ENCODE measurements around the gene SMIM12. TPM values are rescaled to one million over a fixed set of nuclear protein-coding genes. Genes with fewer than 3 reads are reported as not detected.
A peak's percentile ranks its signal among the peaks of the same experiment; 100 is the strongest.

The SMIM12 gene
- total and polyA plus RNA-seq, 4 donors = 15.4 to 37.9 (median 30.3) TPM

DNA sequence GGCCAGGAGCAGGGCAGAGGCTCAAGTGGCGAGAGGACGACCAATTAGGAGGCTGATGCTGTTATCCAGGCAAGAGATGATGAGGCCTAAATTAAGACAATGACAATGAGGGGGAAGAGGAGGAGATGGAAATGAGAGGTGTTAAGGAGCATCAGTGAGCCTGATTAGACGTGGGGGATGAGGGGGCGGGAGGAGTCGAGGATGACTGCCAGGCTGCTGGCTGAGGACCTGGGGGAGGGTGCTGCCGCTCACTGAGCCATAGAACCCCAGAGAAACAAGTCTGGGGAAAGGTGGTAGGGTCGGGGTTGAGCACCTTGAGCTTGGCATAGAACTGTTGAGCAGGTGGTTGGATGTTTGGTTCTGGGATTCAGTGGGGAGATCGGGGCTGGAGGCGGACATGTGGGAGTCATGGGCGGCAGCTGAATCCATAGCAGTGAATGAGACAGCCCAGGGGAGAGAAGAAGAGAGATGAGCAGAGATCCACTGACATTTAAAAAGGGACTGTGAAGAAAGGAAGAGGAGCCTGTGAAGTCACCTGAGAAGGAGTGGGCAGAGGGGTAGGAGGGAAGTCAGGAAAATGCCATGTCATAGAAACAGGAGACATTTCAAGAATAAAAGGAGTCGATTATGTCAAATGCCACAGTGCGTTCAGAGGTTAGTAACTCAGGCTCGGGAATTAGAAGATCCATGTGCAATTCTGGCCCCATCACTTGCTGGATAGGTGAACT is 41.4 kb upstream of the SMIM12 start:
- DNase-seq (ENCODE audit: low read depth in 4 of 6, low spot score in 6 of 6) = no peak
- H3K27me3 ChIP-seq (ENCODE audit: control insufficient read depth, insufficient read depth, low read length) = no peaks in the 10 kb centered on the region
- peaks cover 32% of the 10 kb centered on the region for H3K36me3 ChIP-seq (ENCODE audit: control insufficient read depth, insufficient read depth, low read length)
- H3K27ac ChIP-seq (ENCODE audit: low read depth, low read length) = no peak overlapping the region
- H3K4me1 ChIP-seq (ENCODE audit: control insufficient read depth, insufficient read depth, low read length) = no peaks in the 10 kb centered on the region
- H3K9me3 ChIP-seq (ENCODE audit: control insufficient read depth, insufficient read depth, low read length) = no peaks in the 10 kb centered on the region
- 72% methylated on average over 13 of the region's 13 CpGs for WGBS (ENCODE audit: insufficient coverage)
- H3K4me3 ChIP-seq (ENCODE audit: low read depth, low read length) = no peak overlapping the region

- Histone ChIP-seq H3K4me3 (ENCODE audit: low read depth, low read length) (no peak overlapping the region), H3K27ac (ENCODE audit: low read depth, low read length) (no peak overlapping the region), H3K27me3 (ENCODE audit: control insufficient read depth, insufficient read depth, low read length) (no peaks in the 10 kb centered on the region), H3K36me3 (ENCODE audit: control insufficient read depth, insufficient read depth, low read length) (peaks cover 28% of the 10 kb centered on the region), H3K9me3 (ENCODE audit: control insufficient read depth, insufficient read depth, low read length) (no peaks in the 10 kb centered on the region), H3K4me1 (ENCODE audit: control insufficient read depth, insufficient read depth, low read length) (no peaks in the 10 kb centered on the region)
- no peak for DNase-seq (ENCODE audit: low read depth in 4 of 6, low spot score in 6 of 6)
- 93% methylated on average over 15 of the region's 16 CpGs for WGBS (ENCODE audit: insufficient coverage)
These were observed 40.4 kb upstream of the SMIM12 start for GRCh38 chr1:34899906-34900305.

DNA sequence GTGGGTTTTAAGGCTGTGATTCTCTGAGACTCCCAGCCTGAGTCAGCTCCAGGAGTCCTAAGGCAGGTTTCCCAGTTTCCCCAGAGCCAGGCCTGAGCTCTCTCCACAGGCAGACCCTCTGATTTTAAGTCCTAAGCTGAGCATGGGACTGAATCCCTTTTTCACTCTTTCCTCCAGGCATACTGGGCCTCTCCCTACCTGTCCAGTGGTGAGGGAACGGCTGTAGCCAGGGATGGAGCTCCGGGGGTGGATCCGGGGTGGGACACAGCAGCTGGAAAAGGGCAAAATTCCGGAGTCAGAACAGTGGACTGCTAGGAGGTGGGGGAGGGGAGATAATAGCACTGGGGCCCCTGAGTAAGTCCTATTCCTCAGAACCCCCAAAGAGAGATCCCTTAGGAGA is 39.9 kb upstream of the SMIM12 start:
- H3K27ac ChIP-seq (ENCODE audit: low read depth, low read length) = no peak overlapping the region
- H3K4me3 ChIP-seq (ENCODE audit: low read depth, low read length) = no peak overlapping the region
- no peaks in the 10 kb centered on the region for H3K9me3 ChIP-seq (ENCODE audit: control insufficient read depth, insufficient read depth, low read length)
- no peaks in the 10 kb centered on the region for H3K4me1 ChIP-seq (ENCODE audit: control insufficient read depth, insufficient read depth, low read length)
- H3K36me3 ChIP-seq (ENCODE audit: control insufficient read depth, insufficient read depth, low read length) = peaks cover 24% of the 10 kb centered on the region
- no peak for DNase-seq (ENCODE audit: low read depth in 4 of 6, low spot score in 6 of 6)
- H3K27me3 ChIP-seq (ENCODE audit: control insufficient read depth, insufficient read depth, low read length) = no peaks in the 10 kb centered on the region
- WGBS (ENCODE audit: insufficient coverage) = no CpG with 5 or more reads among the region's 4 CpGs

GRCh38 chr1:34898330-34898761 is 38.8 kb upstream of the SMIM12 start:
- Histone ChIP-seq H3K9me3 (ENCODE audit: control insufficient read depth, insufficient read depth, low read length) (no peaks in the 10 kb centered on the region), H3K27ac (ENCODE audit: low read depth, low read length) (no peak overlapping the region), H3K36me3 (ENCODE audit: control insufficient read depth, insufficient read depth, low read length) (peaks cover 18% of the 10 kb centered on the region), H3K27me3 (ENCODE audit: control insufficient read depth, insufficient read depth, low read length) (no peaks in the 10 kb centered on the region), H3K4me3 (ENCODE audit: low read depth, low read length) (no peak overlapping the region), H3K4me1 (ENCODE audit: control insufficient read depth, insufficient read depth, low read length) (no peaks in the 10 kb centered on the region)
- WGBS (ENCODE audit: insufficient coverage) = 80% methylated on average over 1 of the region's 2 CpGs
- DNase-seq (ENCODE audit: low read depth in 4 of 6, low spot score in 6 of 6) = peak in 1 of 6 donors; percentile 20

GRCh38 chr1:34896612-34897011 is 37.1 kb upstream of the SMIM12 start:
- Histone ChIP-seq H3K36me3 (ENCODE audit: control insufficient read depth, insufficient read depth, low read length) (peaks cover 18% of the 10 kb centered on the region), H3K4me3 (ENCODE audit: low read depth, low read length) (no peak overlapping the region), H3K27me3 (ENCODE audit: control insufficient read depth, insufficient read depth, low read length) (no peaks in the 10 kb centered on the region), H3K9me3 (ENCODE audit: control insufficient read depth, insufficient read depth, low read length) (peaks cover 4% of the 10 kb centered on the region), H3K27ac (ENCODE audit: low read depth, low read length) (no peak overlapping the region), H3K4me1 (ENCODE audit: control insufficient read depth, insufficient read depth, low read length) (no peaks in the 10 kb centered on the region)
- WGBS (ENCODE audit: insufficient coverage) = no CpG with 5 or more reads among the region's 1 CpG
- no peak for DNase-seq (ENCODE audit: low read depth in 4 of 6, low spot score in 6 of 6)

DNA sequence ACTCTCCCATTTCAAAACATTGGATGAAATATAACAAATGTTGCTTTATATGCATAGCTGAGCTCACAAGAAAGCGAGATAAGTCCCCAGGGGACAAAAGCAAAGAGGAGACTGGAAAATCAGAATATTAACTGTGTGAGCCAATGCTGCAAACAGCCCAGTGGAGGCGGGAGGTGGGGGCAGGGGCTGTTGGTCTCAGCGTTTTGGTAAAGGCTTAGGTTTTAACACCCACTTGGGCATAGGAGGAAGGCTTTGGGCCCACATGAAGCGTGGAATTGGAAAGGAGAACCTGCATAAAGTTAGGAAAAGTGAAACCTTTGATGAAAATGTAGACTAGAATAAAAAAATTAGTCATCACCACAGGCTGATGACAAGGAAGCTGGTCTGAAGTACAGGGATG is 30.2 kb upstream of the SMIM12 start:
- peaks cover 4% of the 10 kb centered on the region for H3K9me3 ChIP-seq (ENCODE audit: control insufficient read depth, insufficient read depth, low read length)
- peaks cover 13% of the 10 kb centered on the region for H3K36me3 ChIP-seq (ENCODE audit: control insufficient read depth, insufficient read depth, low read length)
- H3K27me3 ChIP-seq (ENCODE audit: control insufficient read depth, insufficient read depth, low read length) = peaks cover 13% of the 10 kb centered on the region
- H3K4me3 ChIP-seq (ENCODE audit: low read depth, low read length) = no peak overlapping the region
- 63% methylated on average over 4 of the region's 4 CpGs for WGBS (ENCODE audit: insufficient coverage)
- H3K27ac ChIP-seq (ENCODE audit: low read depth, low read length) = no peak overlapping the region
- H3K4me1 ChIP-seq (ENCODE audit: control insufficient read depth, insufficient read depth, low read length) = peaks cover 15% of the 10 kb centered on the region
- no peak for DNase-seq (ENCODE audit: low read depth in 4 of 6, low spot score in 6 of 6)

DNA sequence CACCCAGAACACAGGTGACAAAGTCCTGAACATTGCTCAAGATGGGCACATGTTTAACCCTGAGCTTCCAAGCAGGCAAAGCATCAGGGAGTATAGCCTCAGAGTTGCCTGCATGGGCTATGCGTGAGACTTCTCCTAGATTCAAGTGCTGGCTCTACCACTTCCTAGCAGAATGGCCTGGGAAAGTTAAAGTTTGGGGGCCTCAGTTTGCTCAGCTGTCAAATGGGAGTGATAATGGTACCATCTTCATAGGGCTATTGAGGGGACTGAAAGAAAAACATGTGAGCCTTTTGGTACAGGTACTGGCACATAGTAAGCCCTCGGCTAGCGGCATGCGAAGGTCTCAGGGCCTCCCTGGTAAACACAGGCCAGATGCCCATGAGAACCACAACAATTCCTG is 28.0 kb upstream of the SMIM12 start:
- H3K4me3 ChIP-seq (ENCODE audit: low read depth, low read length) = no peak overlapping the region
- DNase-seq (ENCODE audit: low read depth in 4 of 6, low spot score in 6 of 6) = no peak
- H3K27me3 ChIP-seq (ENCODE audit: control insufficient read depth, insufficient read depth, low read length) = peaks cover 14% of the 10 kb centered on the region
- peaks cover 15% of the 10 kb centered on the region for H3K4me1 ChIP-seq (ENCODE audit: control insufficient read depth, insufficient read depth, low read length)
- peaks cover 4% of the 10 kb centered on the region for H3K9me3 ChIP-seq (ENCODE audit: control insufficient read depth, insufficient read depth, low read length)
- H3K27ac ChIP-seq (ENCODE audit: low read depth, low read length) = no peak overlapping the region
- H3K36me3 ChIP-seq (ENCODE audit: control insufficient read depth, insufficient read depth, low read length) = peaks cover 15% of the 10 kb centered on the region
- 89% methylated on average over 3 of the region's 4 CpGs for WGBS (ENCODE audit: insufficient coverage)

DNA sequence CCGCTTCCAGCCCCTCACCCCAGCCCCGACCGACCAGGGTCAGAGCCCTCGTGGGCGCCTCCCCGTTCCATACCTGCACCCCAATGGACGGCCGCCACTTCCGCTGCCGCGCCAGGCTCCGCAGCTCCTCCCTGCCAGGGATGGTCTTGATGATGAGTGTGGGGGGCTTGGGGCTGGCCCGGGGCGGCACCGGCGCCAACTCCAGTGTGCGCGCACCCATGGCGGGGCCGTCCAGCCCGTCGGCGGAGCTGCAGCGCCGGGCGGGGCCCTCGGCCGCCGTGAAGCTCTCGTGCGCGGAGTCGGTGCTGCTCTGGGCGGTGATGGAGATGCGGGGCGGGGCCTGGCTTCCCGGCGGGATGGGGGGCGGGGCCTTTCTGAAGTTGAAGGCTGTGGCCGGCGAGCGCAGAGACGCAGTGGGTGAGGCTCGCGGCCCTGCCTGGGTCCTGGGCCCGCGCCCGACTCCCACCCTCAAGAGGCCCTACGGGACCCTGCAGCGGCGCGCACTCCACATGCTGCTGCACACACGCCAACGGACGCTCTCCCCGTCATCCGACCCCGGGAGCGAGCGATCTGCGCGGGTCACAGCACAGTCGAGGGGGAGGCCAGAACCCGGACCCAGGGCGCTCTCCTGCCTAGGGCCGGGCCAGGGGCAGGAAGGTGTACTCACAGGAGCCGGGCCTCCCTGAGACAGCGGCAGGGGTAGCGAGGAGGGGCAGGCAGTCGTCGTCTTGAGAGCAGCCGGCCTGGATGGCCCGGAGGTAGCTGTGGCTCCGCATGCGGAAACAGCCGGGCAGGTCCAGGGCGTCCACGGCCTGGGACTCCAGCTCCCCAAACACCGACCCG is 26.1 kb upstream of the SMIM12 start:
- peaks cover 14% of the 10 kb centered on the region for H3K27me3 ChIP-seq (ENCODE audit: control insufficient read depth, insufficient read depth, low read length)
- no peak overlapping the region for H3K4me3 ChIP-seq (ENCODE audit: low read depth, low read length)
- WGBS (ENCODE audit: insufficient coverage) = 7% methylated on average over 69 of the region's 80 CpGs
- no peak overlapping the region for H3K27ac ChIP-seq (ENCODE audit: low read depth, low read length)
- peaks cover 15% of the 10 kb centered on the region for H3K4me1 ChIP-seq (ENCODE audit: control insufficient read depth, insufficient read depth, low read length)
- no peaks in the 10 kb centered on the region for H3K9me3 ChIP-seq (ENCODE audit: control insufficient read depth, insufficient read depth, low read length)
- peak in 2 of 6 donors; percentile 51 to 55 for DNase-seq (ENCODE audit: low read depth in 4 of 6, low spot score in 6 of 6)
- H3K36me3 ChIP-seq (ENCODE audit: control insufficient read depth, insufficient read depth, low read length) = peaks cover 15% of the 10 kb centered on the region

- DNase-seq (ENCODE audit: low read depth in 4 of 6, low spot score in 6 of 6) = no peak
- H3K27me3 ChIP-seq (ENCODE audit: control insufficient read depth, insufficient read depth, low read length) = peaks cover 14% of the 10 kb centered on the region
- 27% methylated on average over 18 of the region's 19 CpGs for WGBS (ENCODE audit: insufficient coverage)
These were observed 25.4 kb upstream of the SMIM12 start for GRCh38 chr1:34884961-34885360.

More at GRCh38 chr1:34884961-34885360, 25.4 kb upstream of the SMIM12 start:
- no peak overlapping the region for H3K4me3 ChIP-seq (ENCODE audit: low read depth, low read length)
- H3K36me3 ChIP-seq (ENCODE audit: control insufficient read depth, insufficient read depth, low read length) = peaks cover 15% of the 10 kb centered on the region
- no peaks in the 10 kb centered on the region for H3K9me3 ChIP-seq (ENCODE audit: control insufficient read depth, insufficient read depth, low read length)
- H3K27ac ChIP-seq (ENCODE audit: low read depth, low read length) = no peak overlapping the region
- H3K4me1 ChIP-seq (ENCODE audit: control insufficient read depth, insufficient read depth, low read length) = peaks cover 15% of the 10 kb centered on the region
